Middle frontal gyrus (tissue), 1 donor: Measurements from ENCODE around the gene NHP2.
A peak's percentile ranks its signal among the peaks of the same experiment; 100 is the strongest.

Source experiments
- DNase-seq: peaks from one replicate; pipeline ENCODE4 v3.0.0-alpha.2; 2015; ENCODE audit warnings: low spot score; ENCODE audit errors: extremely low spot score

NHP2 gene

GRCh38 chr5:178176791-178177190 is 23.1 kb upstream of the NHP2 start:
- no peak for DNase-seq

- DNase-seq, result no peak
These were observed 20.8 kb upstream of the NHP2 start for GRCh38 chr5:178174456-178174855.

- DNase-seq, result no peak
These were observed 16.8 kb upstream of the NHP2 start for GRCh38 chr5:178170455-178170854.

GRCh38 chr5:178165581-178165980 is 11.9 kb upstream of the NHP2 start:
- no peak for DNase-seq

GRCh38 chr5:178163772-178164735 is 10.4 kb upstream of the NHP2 start:
- DNase-seq, result peak; percentile 60

- DNase-seq, result no peak
These were observed 8.8 kb upstream of the NHP2 start for GRCh38 chr5:178162481-178162880.

GRCh38 chr5:178160176-178160575 is 6.5 kb upstream of the NHP2 start:
- DNase-seq, result no peak

- no peak for DNase-seq
These were observed 1.4 kb upstream of the NHP2 start for GRCh38 chr5:178155065-178155464.

GRCh38 chr5:178152491-178153444 is 917 bp downstream of the NHP2 start:
- no peak for DNase-seq

GRCh38 chr5:178150977-178151734 is 2.5 kb downstream of the NHP2 start:
- no peak for DNase-seq

- DNase-seq, result peak; percentile 18
These were observed 4.3 kb downstream of the NHP2 start for GRCh38 chr5:178149199-178149932.

GRCh38 chr5:178147406-178147805 is 6.3 kb downstream of the NHP2 start:
- no peak for DNase-seq

- no peak for DNase-seq
These were observed 7.5 kb downstream of the NHP2 start for GRCh38 chr5:178145965-178146820.

- DNase-seq, result no peak
These were observed 9.8 kb downstream of the NHP2 start for GRCh38 chr5:178143901-178144300.

GRCh38 chr5:178143246-178143645 is 10.4 kb downstream of the NHP2 start:
- DNase-seq, result no peak

- DNase-seq, result no peak
These were observed 11.0 kb downstream of the NHP2 start for GRCh38 chr5:178142642-178143041.

GRCh38 chr5:178141550-178141949 is 12.1 kb downstream of the NHP2 start:
- no peak for DNase-seq

GRCh38 chr5:178137991-178138390 is 15.7 kb downstream of the NHP2 start:
- no peak for DNase-seq

- DNase-seq, result no peak
These were observed 16.7 kb downstream of the NHP2 start for GRCh38 chr5:178136990-178137389.
